Activated CD8-positive, alpha-beta T cell treated with anti-CD3 and anti-CD28 coated beads, Interleukin-2, amount 10 ng/mL, durations not matched to agents 7 days and 5 days (primary cell): ENCODE measurements around the gene CNGB1. TPM values are rescaled to one million over a fixed set of nuclear protein-coding genes. Genes with fewer than 3 reads are reported as not detected.

Source experiments
- ATAC-seq: fragments of 150-1000 bp; cut with Tn5 transposase; one replicate; pipeline ENCODE4 v1.10.0; 2021; ENCODE audit warnings: moderate library complexity
- CTCF ChIA-PET: fragments of 350-600 bp; sonication (Branson Sonifier 250); formaldehyde crosslinking; loops from one replicate; lab custom pipeline; 2021; ENCODE audit warnings: antibody characterized with exemption; lab: Charles Lee
- POLR2A ChIA-PET: fragments of 350-600 bp; sonication (Branson Sonifier 250); formaldehyde crosslinking; loops from one replicate; lab custom pipeline; 2021; ENCODE audit warnings: antibody characterized with exemption; lab: Charles Lee
- DNase-seq: peaks from one replicate; pipeline ENCODE4 v3.0.0-alpha.2; 2020
- H3K27ac Mint-ChIP-seq: one replicate; pipeline ENCODE4 v1.8.0; 2021; ENCODE audit warnings: mild to moderate bottlenecking, mixed read lengths
- H3K27me3 Mint-ChIP-seq: one replicate; pipeline ENCODE4 v1.8.0; 2021; ENCODE audit warnings: low read depth, mixed read lengths
- H3K36me3 Mint-ChIP-seq: one replicate; pipeline ENCODE4 v1.8.0; 2021; ENCODE audit warnings: low read depth, mixed read lengths
- H3K4me1 Mint-ChIP-seq: one replicate; pipeline ENCODE4 v1.8.0; 2021; ENCODE audit warnings: low read depth, mixed read lengths
- H3K4me3 Mint-ChIP-seq: one replicate; pipeline ENCODE4 v1.8.0; 2021; ENCODE audit warnings: mild to moderate bottlenecking, mixed read lengths
- H3K9me3 Mint-ChIP-seq: one replicate; pipeline ENCODE4 v1.8.0; 2022; ENCODE audit warnings: mixed read lengths; ENCODE audit not compliant: insufficient read depth
- total RNA-seq, 2 experiments: library from RNA; stranded (reverse); gene quantifications; one replicate each; pipeline ENCODE4 v1.2.3, GENCODE V29; 2021

Gene CNGB1
- total RNA-seq, 2 experiments from 2014 or later, result not detected

- H3K27ac Mint-ChIP-seq, result peak overlapping the region; percentile 91
- CTCF ChIA-PET, result interaction anchor here (1.1 to 2.0 kb wide), 3 partner anchors 8 to 102 kb away, joined by 3 to 4 read pairs (median 3); no protein-coding TSS in a partner anchor
- peaks cover 48% of the 10 kb centered on the region for H3K36me3 Mint-ChIP-seq
- POLR2A ChIA-PET, result no interaction called here
- H3K27me3 Mint-ChIP-seq, result no peaks in the 10 kb centered on the region
- DNase-seq (no peak), ATAC-seq (no peak)
- no peaks in the 10 kb centered on the region for H3K9me3 Mint-ChIP-seq
- peaks cover 47% of the 10 kb centered on the region for H3K4me1 Mint-ChIP-seq
- H3K4me3 Mint-ChIP-seq, result peak overlapping the region; percentile 96
These were observed 31.5 kb upstream of the CNGB1 start for GRCh38 chr16:58002416-58002800.

- peaks cover 51% of the 10 kb centered on the region for H3K4me1 Mint-ChIP-seq
- peak overlapping the region; percentile 91 for H3K27ac Mint-ChIP-seq
- no peaks in the 10 kb centered on the region for H3K27me3 Mint-ChIP-seq
- H3K4me3 Mint-ChIP-seq, result peak overlapping the region; percentile 96
- no peaks in the 10 kb centered on the region for H3K9me3 Mint-ChIP-seq
- DNase-seq (no peak), ATAC-seq (no peak)
- CTCF ChIA-PET, result interaction anchor here (1.0 to 3.8 kb wide), 9 partner anchors 8 to 425 kb away, joined by 3 to 28 read pairs (median 4); no protein-coding TSS in a partner anchor
- POLR2A ChIA-PET, result interaction anchor here (1.0 to 1.9 kb wide), 2 partner anchors 12 to 411 kb away, joined by 3 to 8 read pairs; no protein-coding TSS in a partner anchor
- peaks cover 49% of the 10 kb centered on the region for H3K36me3 Mint-ChIP-seq
These were observed 31.0 kb upstream of the CNGB1 start for GRCh38 chr16:58001781-58002415.

- Mint-ChIP-seq H3K27me3 (no peaks in the 10 kb centered on the region), H3K27ac (peak within 1 kb of the TSS; percentile 91), H3K36me3 (peaks cover 46% of the 10 kb centered on the region), H3K9me3 (no peaks in the 10 kb centered on the region), H3K4me3 (peak within 1 kb of the TSS; percentile 96), H3K4me1 (peaks cover 54% of the 10 kb centered on the region)
- ChIA-PET CTCF (interaction anchor here (1.0 to 3.8 kb wide), 11 partner anchors 9 to 424 kb away, joined by 3 to 28 read pairs (median 5); partner anchors contain the start of gene CFAP20), POLR2A (interaction anchor here (1.0 to 1.9 kb wide), 4 partner anchors 12 to 410 kb away, joined by 3 to 8 read pairs (median 3); no protein-coding TSS in a partner anchor)
- peak; percentile 85 for DNase-seq
- peak; percentile 75 for ATAC-seq
These were observed 30.1 kb upstream of the CNGB1 start, which contains the start of gene USB1 for GRCh38 chr16:58000706-58001676. Gene USB1 (plus strand): TSS chr16:58001407. CDS start chr16:58001484, 77 bp downstream.

GRCh38 chr16:57999971-58000705, 29.2 kb upstream of the CNGB1 start, which contains the start of gene ZNF319:
Gene ZNF319 (minus strand): TSS chr16:58000672. CDS start chr16:57998265, 2,407 bp downstream.
- Mint-ChIP-seq H3K4me3 (peak within 1 kb of the TSS; percentile 96), H3K9me3 (no peaks in the 10 kb centered on the region), H3K4me1 (peaks cover 62% of the 10 kb centered on the region), H3K27me3 (no peaks in the 10 kb centered on the region), H3K36me3 (peaks cover 51% of the 10 kb centered on the region), H3K27ac (peak within 1 kb of the TSS; percentile 91)
- ChIA-PET POLR2A (interaction anchor here (1.2 to 1.9 kb wide), 4 partner anchors 11 to 101 kb away, joined by 3 to 8 read pairs (median 3); no protein-coding TSS in a partner anchor), CTCF (interaction anchor here (0.6 to 3.8 kb wide), 15 partner anchors 10 to 481 kb away, joined by 3 to 28 read pairs (median 4); partner anchors contain the start of gene CFAP20)
- DNase-seq, result no peak
- peak; percentile 10 for ATAC-seq

GRCh38 chr16:57999366-57999970, 28.5 kb upstream of the CNGB1 start:
- Mint-ChIP-seq H3K27me3 (no peaks in the 10 kb centered on the region), H3K36me3 (peaks cover 52% of the 10 kb centered on the region), H3K4me1 (peaks cover 69% of the 10 kb centered on the region), H3K27ac (peak overlapping the region; percentile 85), H3K9me3 (no peaks in the 10 kb centered on the region), H3K4me3 (peak overlapping the region; percentile 79)
- POLR2A ChIA-PET, result interaction anchor here (1.3 to 1.9 kb wide), 2 partner anchors 10 to 93 kb away, joined by 3 to 8 read pairs; no protein-coding TSS in a partner anchor
- CTCF ChIA-PET, result interaction anchor here (0.7 to 3.8 kb wide), 13 partner anchors 10 to 480 kb away, joined by 3 to 28 read pairs (median 4); partner anchors contain the start of gene CFAP20
- DNase-seq, result peak; percentile 65
- ATAC-seq, result peak; percentile 16

- peak overlapping the region; percentile 85 for H3K27ac Mint-ChIP-seq
- ChIA-PET CTCF (interaction anchor here (0.6 to 3.8 kb wide), 9 partner anchors 14 to 422 kb away, joined by 3 to 28 read pairs (median 8); no protein-coding TSS in a partner anchor), POLR2A (interaction anchor here (1.0 to 1.3 kb wide), 2 partner anchors 11 to 92 kb away, joined by 3 read pairs; no protein-coding TSS in a partner anchor)
- H3K27me3 Mint-ChIP-seq, result no peaks in the 10 kb centered on the region
- DNase-seq, result peak; percentile 36
- no peaks in the 10 kb centered on the region for H3K9me3 Mint-ChIP-seq
- ATAC-seq, result no peak
- peaks cover 53% of the 10 kb centered on the region for H3K36me3 Mint-ChIP-seq
- H3K4me3 Mint-ChIP-seq, result peak overlapping the region; percentile 79
- peaks cover 70% of the 10 kb centered on the region for H3K4me1 Mint-ChIP-seq
These were observed 28.1 kb upstream of the CNGB1 start for GRCh38 chr16:57998992-57999365.

GRCh38 chr16:57998486-57998885, 27.6 kb upstream of the CNGB1 start:
- H3K27me3 Mint-ChIP-seq, result no peaks in the 10 kb centered on the region
- H3K27ac Mint-ChIP-seq, result peak overlapping the region; percentile 85
- ATAC-seq (peak; percentile 40), DNase-seq (peak; percentile 89)
- H3K36me3 Mint-ChIP-seq, result peaks cover 50% of the 10 kb centered on the region
- H3K4me1 Mint-ChIP-seq, result peaks cover 67% of the 10 kb centered on the region
- H3K9me3 Mint-ChIP-seq, result no peaks in the 10 kb centered on the region
- H3K4me3 Mint-ChIP-seq, result peak overlapping the region; percentile 79
- ChIA-PET CTCF (interaction anchor here (0.6 to 3.8 kb wide), 6 partner anchors 14 to 422 kb away, joined by 3 to 28 read pairs (median 8); no protein-coding TSS in a partner anchor), POLR2A (interaction anchor here (1.0 kb wide), 1 partner anchor 11 kb away, joined by 3 read pairs; no protein-coding TSS in a partner anchor)

GRCh38 chr16:57997528-57998265, 26.8 kb upstream of the CNGB1 start:
- CTCF ChIA-PET, result interaction anchor here (0.9 to 3.8 kb wide), 5 partner anchors 13 to 421 kb away, joined by 3 to 28 read pairs (median 9); no protein-coding TSS in a partner anchor
- DNase-seq, result no peak
- peaks cover 43% of the 10 kb centered on the region for H3K36me3 Mint-ChIP-seq
- peaks cover 60% of the 10 kb centered on the region for H3K4me1 Mint-ChIP-seq
- peak overlapping the region; percentile 85 for H3K27ac Mint-ChIP-seq
- peak overlapping the region; percentile 79 for H3K4me3 Mint-ChIP-seq
- POLR2A ChIA-PET, result interaction anchor here (1.0 kb wide), 1 partner anchor 10 kb away, joined by 3 read pairs; no protein-coding TSS in a partner anchor
- ATAC-seq, result no peak
- H3K27me3 Mint-ChIP-seq, result no peaks in the 10 kb centered on the region
- H3K9me3 Mint-ChIP-seq, result no peaks in the 10 kb centered on the region

GRCh38 chr16:57997176-57997527, 26.2 kb upstream of the CNGB1 start:
- ChIA-PET POLR2A (no interaction called here), CTCF (interaction anchor here (3.3 kb wide), 1 partner anchor 91 kb away, joined by 18 read pairs; no protein-coding TSS in a partner anchor)
- Mint-ChIP-seq H3K9me3 (no peaks in the 10 kb centered on the region), H3K27me3 (no peaks in the 10 kb centered on the region), H3K4me1 (peaks cover 54% of the 10 kb centered on the region), H3K27ac (no peak overlapping the region), H3K36me3 (peaks cover 37% of the 10 kb centered on the region), H3K4me3 (no peak overlapping the region)
- ATAC-seq (no peak), DNase-seq (no peak)
